ENCODE data around the gene TUBA4A.
A peak's percentile ranks its signal among the peaks of the same experiment; 100 is the strongest.
"Not testable (repeated sequence)": the region's sequence is repeated elsewhere in the genome, so short reads cannot be mapped to it uniquely, and the experiment has no call there.

Gene TUBA4A

DNA sequence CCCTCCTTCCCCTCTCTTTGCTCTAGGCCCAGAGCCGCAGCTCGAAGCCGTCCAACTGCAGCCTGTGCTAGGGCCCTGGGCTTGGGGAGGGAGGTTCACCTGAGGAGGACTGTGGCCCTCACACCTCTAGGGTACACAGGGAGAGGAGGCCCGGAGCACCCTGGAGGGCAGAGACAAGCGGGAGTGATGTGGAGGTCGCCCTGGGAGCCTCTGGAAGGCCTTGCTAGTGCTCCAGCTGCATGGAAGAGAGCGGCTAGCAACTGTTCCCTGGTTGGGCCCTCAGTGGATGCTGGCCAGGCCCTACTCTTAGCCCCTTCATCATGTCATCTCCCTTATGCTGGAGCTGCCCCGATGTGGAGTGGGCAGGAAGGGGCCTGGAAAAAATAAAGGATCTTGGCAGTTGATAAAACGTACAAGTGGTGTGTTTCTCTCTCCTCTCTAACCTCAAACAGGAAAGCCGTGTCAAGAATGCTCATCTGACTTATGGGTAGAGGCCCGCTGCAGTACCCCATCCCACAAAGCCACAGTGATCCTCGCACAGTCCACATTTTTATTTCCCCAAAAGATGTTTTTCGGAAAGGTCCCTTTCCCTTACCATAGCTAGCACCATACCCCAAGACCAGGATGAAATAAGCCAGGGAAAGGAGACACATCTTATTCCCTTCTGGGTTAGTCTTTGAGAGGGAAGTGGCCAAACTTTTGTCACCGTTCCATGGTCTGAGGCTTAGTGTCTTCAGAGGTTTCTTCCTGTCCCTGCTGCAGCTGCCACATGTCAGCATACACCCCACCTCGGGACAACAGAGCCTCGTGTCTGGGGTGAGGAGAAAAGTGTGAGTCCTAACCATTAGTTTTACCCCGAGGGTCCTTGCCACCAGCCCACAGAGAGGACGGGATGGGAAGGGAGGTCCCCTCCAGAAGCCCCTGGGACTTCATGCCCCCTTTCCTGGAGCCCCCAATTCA is 44.2 kb downstream of the TUBA4A start:
- no peak for DNase-seq

DNA sequence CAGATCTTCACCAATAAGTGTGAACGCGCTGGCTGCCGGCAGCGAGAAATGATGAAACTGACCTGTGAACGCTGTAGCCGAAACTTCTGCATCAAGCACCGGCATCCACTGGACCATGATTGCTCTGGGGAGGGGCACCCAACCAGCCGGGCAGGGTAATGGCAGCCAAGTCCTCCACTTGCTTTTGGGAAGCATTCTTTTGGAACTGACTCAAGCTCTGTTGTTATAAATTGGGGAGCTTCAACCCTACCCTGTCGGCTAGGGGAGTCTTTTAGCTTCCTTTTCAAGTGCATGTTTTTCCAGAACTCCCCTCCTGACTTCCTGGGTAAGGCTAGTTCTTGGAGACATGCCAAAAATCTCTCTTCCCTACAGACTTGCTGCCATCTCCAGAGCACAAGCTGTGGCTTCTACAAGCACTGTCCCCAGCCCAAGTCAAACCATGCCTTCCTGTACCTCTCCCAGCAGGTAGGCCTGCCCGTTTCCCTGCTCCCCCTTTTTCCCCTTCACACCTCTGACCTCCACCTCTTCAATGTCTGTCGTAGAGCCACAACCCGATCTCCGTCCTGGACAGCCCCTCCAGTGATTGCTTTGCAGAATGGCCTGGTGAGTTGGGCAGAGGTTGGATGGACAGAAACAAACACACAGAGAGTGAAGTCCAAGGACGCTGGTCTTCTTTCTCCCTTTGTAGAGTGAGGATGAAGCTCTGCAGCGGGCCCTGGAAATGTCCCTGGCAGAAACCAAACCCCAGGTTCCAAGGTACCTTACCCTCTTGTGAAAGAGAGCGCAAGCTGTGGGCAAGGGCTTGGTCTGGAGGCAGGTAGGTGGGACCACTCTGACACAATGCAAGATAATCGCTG is 45.6 kb downstream of the TUBA4A start:
- no peak for DNase-seq

DNA sequence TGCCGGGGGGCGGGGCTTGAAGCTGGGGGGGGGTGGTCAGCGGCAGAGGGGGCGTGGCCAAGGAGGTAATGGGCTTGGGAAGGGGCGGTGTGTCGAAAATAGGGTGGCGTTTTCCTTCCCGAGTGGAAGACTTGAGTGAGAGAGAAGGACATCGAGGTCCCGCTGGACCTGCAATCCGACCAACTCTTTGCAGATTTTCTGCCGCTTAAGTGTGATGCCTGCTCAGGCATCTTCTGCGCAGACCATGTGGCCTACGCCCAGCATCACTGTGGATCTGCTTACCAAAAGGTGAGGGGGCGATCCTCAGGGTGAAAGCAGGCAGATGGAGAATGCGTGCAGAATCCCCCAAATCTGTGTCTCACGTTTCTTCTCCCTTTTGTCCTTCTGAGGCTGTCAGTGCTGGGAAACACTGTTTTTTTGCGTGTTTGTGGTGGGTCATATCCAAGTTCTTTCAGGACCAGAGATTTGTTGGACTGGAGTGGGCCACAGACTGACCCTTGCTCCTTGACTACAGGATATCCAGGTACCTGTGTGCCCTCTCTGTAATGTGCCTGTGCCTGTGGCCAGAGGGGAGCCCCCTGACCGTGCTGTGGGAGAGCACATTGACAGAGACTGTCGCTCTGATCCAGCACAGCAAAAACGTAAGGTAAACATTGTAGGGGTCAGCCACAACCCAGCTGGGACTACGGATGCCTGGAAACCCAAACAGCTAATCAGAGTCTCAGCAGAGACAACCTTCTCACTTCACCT is 46.4 kb downstream of the TUBA4A start:
- DNase-seq, result no peak

DNA sequence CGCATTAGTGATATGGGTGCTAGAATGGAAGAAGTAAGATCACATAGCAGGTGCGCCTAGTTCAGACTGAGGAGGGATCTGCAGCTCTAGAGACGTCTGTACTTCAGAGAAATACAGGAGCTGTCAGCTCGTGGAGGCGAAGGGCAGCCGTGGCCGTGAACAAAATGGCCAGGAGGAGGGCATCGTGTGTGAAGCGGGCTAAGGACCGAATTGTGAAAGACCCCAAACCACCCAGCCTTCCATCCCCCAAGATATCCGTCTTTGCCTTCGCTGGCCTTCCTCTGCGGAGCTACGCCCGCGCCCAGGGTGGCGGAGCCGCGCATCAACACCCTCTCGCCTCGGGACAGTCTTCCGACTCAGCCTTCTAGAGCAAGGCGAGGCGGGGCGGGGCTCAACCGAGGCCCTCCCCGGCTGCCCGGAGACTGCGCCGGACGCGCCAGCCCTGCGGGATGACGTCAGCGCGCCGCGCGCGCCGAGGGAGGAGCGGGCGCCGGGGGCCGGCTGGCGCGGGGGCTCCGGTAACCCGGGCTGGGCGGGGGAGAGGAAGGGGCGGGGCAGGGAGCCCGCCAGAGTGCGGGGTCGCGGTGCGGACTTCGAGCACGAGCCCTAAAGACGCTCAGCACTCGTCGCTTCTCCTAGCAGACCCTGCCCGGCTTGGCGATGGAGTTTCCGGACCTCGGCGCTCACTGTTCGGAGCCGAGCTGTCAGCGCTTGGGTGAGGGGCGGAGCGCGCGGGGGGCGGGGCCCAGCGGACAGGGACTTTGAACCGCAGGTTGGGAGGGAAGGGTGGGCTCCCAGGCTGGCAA is 47.2 kb downstream of the TUBA4A start, which contains the start of gene ZFAND2B:
Gene ZFAND2B, plus strand, starts transcription at position 455 of the 806 bp plus-strand sequence. Its CDS starts 206 bp downstream, at position 661.
- peak; percentile 95 for DNase-seq

DNA sequence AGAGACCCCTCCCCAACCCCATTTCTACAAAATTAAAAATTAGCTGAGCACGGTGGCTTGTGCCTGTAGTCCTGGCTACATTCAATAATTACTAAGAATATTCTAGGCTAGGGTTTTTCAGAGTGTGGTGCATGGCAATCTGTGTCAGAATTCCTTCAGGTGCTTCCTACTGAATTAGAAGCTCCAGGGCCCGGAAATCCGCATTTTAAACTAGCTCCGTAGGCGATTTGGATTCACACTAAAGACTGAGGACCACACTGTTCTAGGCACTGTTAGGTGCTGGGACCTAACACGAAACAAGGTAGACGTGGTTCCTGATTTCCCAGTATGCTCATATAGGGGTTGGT is 47.8 kb downstream of the TUBA4A start:
- DNase-seq, result no peak

DNA sequence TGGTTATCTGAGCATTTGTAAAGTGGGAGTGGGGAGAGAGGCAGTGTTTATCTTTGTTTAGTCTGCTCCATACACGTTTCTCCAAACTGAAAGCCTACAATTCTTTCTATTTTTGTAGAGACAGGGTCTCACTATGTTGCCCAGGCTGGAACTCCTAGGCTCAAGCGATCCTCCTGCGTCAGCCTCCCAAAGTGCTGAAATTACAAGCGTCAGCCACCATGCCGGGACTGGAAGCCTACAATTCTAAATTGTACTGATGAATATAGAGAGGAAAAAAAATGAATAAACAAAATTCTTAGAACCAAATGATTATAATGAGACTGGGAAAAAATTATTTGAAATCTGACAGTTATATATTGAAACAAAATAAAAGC is 48.6 kb downstream of the TUBA4A start:
- no peak for DNase-seq

DNA sequence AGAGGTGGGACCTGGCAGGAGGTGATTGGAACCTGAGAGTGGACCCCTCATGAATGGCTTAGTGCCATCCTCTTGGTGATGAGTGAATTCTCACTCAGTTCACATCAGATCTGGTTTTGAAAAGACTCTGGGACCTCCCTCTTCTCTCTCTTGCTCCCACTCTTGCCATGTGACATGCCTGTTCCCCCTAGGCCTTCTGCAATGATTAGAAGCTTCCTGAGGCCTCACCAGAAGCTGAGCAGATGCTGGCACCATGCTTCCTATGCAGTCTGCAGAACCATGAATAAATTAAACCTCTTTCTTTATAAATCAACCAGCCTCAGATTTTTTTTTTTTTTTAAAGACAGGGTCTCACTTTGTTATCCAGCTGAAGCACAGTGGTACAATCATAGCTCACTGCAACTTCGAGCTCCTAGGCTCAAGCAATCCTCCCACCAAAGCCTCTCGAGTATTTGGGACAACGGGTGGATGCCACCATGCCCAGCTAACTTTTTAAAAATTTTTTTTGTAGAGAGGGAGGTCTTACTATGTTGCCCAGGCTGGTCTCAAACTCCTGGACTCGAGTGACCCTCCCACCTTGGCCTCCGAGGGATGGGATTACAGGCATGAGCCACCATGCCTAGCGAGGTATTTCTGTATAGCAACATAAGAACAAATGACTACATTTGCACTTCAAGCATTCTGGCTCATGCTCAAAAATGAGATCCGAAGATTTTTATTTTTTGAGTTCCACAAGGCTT is 49.1 kb downstream of the TUBA4A start:
- no peak for DNase-seq

DNA sequence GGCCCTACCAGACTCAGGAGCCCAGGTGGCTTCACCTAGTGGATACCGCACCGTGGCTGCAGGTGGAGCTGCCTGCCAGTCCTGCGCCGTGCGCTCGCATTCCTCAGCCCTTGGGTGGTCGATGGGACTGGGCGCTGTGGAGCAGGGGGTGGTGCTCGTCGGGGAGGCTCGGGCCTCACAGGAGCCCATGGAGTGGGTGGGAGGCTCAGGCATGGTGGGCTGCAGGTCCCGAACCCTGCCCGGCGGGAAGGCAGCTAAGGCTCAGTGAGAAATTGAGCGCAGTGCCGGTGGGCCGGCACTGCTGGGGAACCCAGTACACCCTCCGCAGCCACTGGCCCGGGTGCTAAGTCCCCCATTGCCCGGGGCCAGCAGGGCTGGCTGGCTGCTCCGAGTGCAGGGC is 52.4 kb downstream of the TUBA4A start:
- not testable (repeated sequence) for DNase-seq

DNA sequence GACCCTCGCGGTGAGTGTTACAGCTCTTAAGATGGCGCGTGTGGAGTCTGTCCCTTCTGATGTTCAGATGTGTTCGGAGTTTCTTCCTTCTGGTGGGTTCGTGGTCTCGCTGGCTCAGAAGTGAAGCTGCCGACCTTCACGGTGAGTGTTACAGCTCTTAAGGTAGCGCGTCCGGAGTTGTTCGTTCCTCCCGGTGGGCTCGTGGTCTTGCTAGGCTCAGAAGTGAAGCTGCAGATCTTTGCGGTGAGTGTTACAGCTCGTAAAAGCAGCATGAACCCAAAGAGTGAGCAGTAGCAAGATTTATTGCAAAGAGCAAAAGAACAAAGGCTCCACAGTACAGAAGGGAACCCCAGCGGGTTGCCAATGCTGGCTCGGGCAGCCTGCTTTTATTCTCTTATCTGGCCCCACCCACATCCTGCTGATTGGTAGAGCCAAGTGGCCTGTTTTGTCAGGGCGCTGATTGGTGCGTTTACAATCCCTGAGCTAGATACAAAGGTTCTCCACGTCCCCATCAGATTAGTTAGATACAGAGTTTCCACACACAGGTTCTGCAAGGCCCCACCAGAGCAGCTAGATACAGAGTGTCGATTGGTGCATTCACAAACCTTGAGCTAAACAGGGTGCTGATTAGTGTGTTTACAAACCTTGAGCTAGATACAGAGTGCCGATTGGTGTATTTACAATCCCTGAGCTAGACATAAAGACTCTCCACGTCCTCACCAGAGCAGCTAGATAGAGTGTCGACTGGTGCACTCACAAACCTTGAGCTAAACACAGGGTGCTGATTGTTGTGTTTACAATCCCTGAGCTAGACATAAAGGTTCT is 53.0 kb downstream of the TUBA4A start:
- peak; percentile 29 for DNase-seq

Data from CD4-positive, alpha-beta T cell treated with Interferon gamma for 1 hour (primary cell).